ENCODE data around the gene HCFC1R1.

HCFC1R1 gene

DNA sequence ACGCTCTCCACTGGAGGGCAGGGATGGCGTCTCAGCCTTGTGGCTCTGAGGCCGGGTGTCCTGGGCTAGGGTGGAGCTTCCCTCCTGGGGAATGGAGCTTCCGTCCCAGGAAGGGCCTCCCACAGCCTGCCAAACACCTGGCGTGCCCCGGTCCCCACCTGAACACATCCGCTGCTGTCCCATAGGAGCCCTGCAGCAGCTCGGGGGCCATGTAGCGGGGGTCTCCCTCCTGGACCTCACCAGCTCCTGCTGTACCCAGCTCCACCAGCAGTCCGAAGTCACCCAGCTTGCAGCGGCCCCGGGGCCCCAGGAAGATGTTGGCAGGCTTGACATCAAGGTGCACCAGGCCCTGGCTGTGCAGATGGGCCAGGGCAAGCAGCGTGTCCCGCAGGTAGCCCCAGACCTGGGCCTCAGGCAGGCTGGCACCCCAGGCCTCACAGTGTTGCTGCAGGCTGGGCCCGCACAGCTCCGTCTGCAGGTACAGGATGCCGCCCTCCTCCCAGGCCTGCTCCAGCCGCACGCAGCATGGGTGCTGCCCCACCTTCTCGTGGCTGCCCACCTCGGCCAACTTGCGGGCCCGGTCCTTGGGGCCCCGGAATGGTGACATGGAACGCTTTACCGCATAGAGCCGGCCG lies 48.5 kb downstream of the HCFC1R1 start:
- no peak for DNase-seq (ENCODE audit: low spot score)

DNA sequence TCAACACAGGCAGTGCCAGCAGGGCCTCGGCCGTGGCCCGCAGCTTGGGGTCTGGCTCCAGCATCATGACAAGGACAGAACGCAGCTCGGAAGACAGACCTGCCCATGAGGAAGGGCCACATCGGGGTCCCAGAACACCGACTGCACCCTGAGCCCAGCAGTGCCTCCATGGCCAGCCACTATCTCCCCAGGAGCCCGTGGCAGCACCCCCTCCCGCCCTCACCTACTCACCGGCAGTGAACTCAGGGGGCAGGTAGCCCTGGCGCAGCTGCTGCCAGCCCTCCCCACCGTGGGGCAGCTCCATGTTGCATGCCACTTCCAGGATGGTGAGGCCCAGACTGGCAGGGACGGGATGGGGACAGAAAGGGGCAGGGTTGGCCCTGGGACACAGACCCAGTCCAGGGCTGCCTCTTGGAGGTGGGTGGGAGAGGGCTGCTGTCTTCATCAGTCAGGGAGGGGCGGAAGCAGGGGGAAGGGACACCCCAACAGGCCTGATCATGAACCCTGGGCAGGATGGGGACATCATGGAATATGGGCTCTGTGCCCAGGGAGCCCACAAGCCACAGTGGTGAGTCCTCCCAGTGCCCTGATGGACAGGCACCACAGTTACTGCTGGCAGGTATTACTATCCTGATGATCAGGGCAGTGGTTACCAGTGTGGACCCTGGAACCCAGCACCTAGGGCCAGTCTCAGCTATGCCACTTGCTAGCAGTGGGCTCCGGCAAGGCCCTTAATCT lies 49.3 kb downstream of the HCFC1R1 start:
- DNase-seq (ENCODE audit: low spot score): no peak

GRCh38 chr16:2973605-2974318 lies 50.0 kb downstream of the HCFC1R1 start:
- no peak for DNase-seq (ENCODE audit: low spot score)

DNA sequence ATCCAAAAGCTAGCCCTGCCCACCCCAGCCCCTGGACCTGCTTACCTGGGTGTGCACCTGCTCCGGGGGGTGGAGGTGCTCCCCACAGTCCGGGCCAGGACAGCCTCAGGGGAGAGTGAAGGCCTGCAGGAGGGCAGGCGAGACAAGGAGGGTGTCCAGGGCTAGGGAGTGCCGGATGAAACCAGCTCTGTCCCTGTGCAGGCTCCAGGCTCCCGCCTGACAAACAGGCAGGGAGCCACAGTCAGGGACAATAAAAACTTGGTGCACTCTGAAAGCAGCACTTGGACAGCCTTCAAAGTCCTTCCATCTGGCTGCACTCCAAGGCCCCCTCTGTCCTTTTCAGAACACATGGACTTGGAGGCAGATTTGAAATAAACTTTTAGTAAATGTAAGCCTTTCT lies 50.6 kb downstream of the HCFC1R1 start:
- DNase-seq (ENCODE audit: low spot score): no peak

All from hematopoietic multipotent progenitor cell treated with erythropoietin and hydrocortisone succinate and interleukin-3 and kit ligand, for 17 days (in vitro differentiated cells).